LNCAP (cell line): ENCODE results near the gene HS6ST1.

Experiments used
- CTCF ChIP-seq: fragments of 450-650 bp; IDR thresholded peaks from 2 replicates; pipeline ENCODE4 v1.5.1; 2017; ENCODE audit warnings: mild to moderate bottlenecking

HS6ST1 gene

GRCh38 chr2:128346291-128347170, 27.9 kb upstream of the HS6ST1 start:
- no peak for TF ChIP-seq CTCF

GRCh38 chr2:128345436-128346165, 26.9 kb upstream of the HS6ST1 start:
- no peak for TF ChIP-seq CTCF

DNA sequence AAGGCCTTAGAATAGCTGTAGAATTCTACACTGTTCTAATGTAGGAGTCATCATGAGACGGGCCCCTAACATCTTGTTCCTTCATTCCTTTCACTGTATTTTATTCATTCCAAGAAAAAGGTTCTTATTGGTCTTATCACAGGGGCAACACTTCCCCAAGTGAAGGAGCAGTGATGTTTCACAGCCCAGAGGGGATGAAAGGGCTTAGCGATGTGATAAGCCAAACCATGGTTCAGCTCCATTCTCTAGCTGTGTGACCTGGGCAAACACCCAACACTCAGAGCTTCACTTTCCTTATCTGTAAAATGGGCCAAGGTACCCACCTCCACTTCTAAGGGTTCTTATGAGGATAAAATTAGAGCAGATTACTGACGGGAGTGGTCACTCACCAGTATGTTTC, 25.4 kb upstream of the HS6ST1 start:
- no peak for TF ChIP-seq CTCF

GRCh38 chr2:128343459-128343858, 24.8 kb upstream of the HS6ST1 start:
- no peak for TF ChIP-seq CTCF

DNA sequence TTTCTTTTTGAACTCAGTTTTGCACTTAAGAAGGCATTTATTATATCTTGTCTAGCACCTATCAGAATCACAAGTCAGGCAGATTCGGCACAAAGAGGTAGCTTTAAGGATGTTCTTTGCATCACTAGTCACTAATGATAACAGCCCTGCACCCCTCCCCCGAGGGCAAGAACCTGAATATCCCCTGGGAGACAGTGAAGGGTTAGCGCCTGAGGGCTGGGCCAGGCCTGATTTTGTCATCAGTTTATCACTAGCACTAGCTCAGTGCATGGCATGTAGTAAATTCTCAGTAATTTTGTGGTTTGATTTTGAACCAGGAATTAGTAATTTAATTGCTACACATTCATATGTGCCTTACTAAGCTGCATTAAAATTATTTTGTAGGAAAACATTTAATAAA, 23.9 kb upstream of the HS6ST1 start:
- no peak for TF ChIP-seq CTCF

DNA sequence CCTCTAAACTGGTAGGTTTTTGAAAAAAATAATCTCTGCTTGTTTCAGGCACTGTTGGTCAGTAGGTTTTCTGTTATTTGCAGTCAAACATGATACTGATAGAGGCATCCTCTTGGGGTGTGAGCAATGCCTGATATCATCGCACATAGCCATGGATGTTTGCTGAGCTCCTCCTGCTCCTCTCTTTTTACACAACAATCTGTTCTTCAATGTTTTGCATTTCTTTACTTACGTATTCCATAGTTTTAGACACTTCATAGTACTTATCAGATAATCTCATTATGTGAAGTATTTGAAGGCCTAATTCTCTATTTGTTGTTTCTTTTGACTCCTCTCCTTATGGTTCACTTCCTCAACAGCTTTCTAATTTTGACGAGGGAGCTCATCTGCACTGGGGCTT, 23.0 kb upstream of the HS6ST1 start:
- no peak for TF ChIP-seq CTCF

GRCh38 chr2:128332091-128332634, 13.5 kb upstream of the HS6ST1 start:
- no peak for TF ChIP-seq CTCF
